Keratinocyte (primary cell): ENCODE results near the gene BRF1. TPM values are rescaled to one million over a fixed set of nuclear protein-coding genes. Genes with fewer than 3 reads are reported as not detected.

Experiments used
- DNase-seq: peaks from one replicate; pipeline ENCODE4 v3.0.0-alpha.2; 2011; ENCODE audit warnings: low read depth, missing footprints, low spot score
- FAIRE-seq: peaks from 2 replicates; lab custom pipeline; 2011; peaks lifted over from hg19 to GRCh38; lab: Jason Lieb, UNC
- H2AFZ ChIP-seq: 2 replicates; pipeline ENCODE4 v1.6.0; 2012; ENCODE audit warnings: low read length, control low read depth, inconsistent platforms; ENCODE audit not compliant: control insufficient read depth
- H3K27ac ChIP-seq: 2 replicates; pipeline ENCODE4 v1.5.1; 2011; ENCODE audit warnings: low read length; ENCODE audit not compliant: control insufficient read depth, insufficient read depth
- H3K27me3 ChIP-seq: 3 replicates; pipeline ENCODE4 v1.6.0; 2011; ENCODE audit warnings: low read length; ENCODE audit not compliant: control insufficient read depth, insufficient read depth; ENCODE audit errors: extremely low read depth
- H3K36me3 ChIP-seq, 2 experiments: 2 replicates in 1 of 2; 3 replicates in 1 of 2; pipeline ENCODE4 v1.5.1; 2011; ENCODE audit warnings: low read length in 2 of 2, mild to moderate bottlenecking in 1 of 2; ENCODE audit not compliant: control insufficient read depth in 2 of 2, insufficient read depth in 2 of 2; ENCODE audit errors: extremely low read depth in 1 of 2
- H3K4me1 ChIP-seq: 3 replicates; pipeline ENCODE4 v1.5.1; 2011; ENCODE audit warnings: low read length; ENCODE audit not compliant: control insufficient read depth, insufficient read depth; ENCODE audit errors: extremely low read depth
- H3K4me2 ChIP-seq: 3 replicates; pipeline ENCODE4 v1.6.0; 2011; ENCODE audit warnings: low read depth, low read length; ENCODE audit not compliant: control insufficient read depth, insufficient read depth; ENCODE audit errors: extremely low read depth
- H3K4me3 ChIP-seq, 3 experiments: fragments of 200-600 bp in 1 of 3; sonication (generic) in 1 of 3; 2 replicates in 2 of 3; 3 replicates in 1 of 3; pipeline ENCODE4 v1.5.1; 2011 to 2016; ENCODE audit warnings: low read length in 3 of 3, mild to moderate bottlenecking in 3 of 3, control low read depth in 2 of 3, inconsistent platforms in 1 of 3, low read depth in 1 of 3, mixed read lengths in 1 of 3, mixed run types in 1 of 3, moderate library complexity in 1 of 3; ENCODE audit not compliant: control insufficient read depth in 2 of 3, insufficient read depth in 2 of 3; ENCODE audit errors: extremely low read depth in 1 of 3
- H3K79me2 ChIP-seq: 2 replicates; pipeline ENCODE4 v1.6.0; 2012; ENCODE audit warnings: low read length; ENCODE audit not compliant: control insufficient read depth, insufficient read depth
- H3K9ac ChIP-seq: 3 replicates; pipeline ENCODE4 v1.6.0; 2011; ENCODE audit warnings: low read length; ENCODE audit not compliant: control insufficient read depth, insufficient read depth; ENCODE audit errors: extremely low read depth
- H3K9me1 ChIP-seq: 3 replicates; pipeline ENCODE4 v1.6.0; 2011; ENCODE audit warnings: low read length; ENCODE audit not compliant: control insufficient read depth, insufficient read depth; ENCODE audit errors: extremely low read depth
- H3K9me3 ChIP-seq: 2 replicates; pipeline ENCODE4 v1.5.1; 2012; ENCODE audit warnings: low read depth, low read length; ENCODE audit not compliant: control insufficient read depth
- H4K20me1 ChIP-seq: 3 replicates; pipeline ENCODE4 v1.6.0; 2011; ENCODE audit warnings: low read length; ENCODE audit not compliant: control insufficient read depth, insufficient read depth; ENCODE audit errors: extremely low read depth
- CTCF ChIP-seq, 3 experiments: IDR thresholded peaks in 1 of 3; conservative IDR thresholded peaks in 1 of 3; optimal IDR thresholded peaks in 1 of 3; 2 replicates in 2 of 3; 3 replicates in 1 of 3; pipeline versions ENCODE3 to v1.5.1; 2011; ENCODE audit warnings: low read length in 3 of 3, mild to moderate bottlenecking in 3 of 3, moderate library complexity in 2 of 3, control low read depth in 1 of 3, inconsistent platforms in 1 of 3; ENCODE audit not compliant: insufficient read depth in 2 of 3; ENCODE audit errors: extremely low read depth in 1 of 3
- EZH2 ChIP-seq: IDR thresholded peaks from one replicate; pipeline ENCODE4 v1.6.1; 2012; ENCODE audit warnings: inconsistent platforms, mild to moderate bottlenecking, low read length, moderate library complexity
- dilution Hi-C: fragments of 300-500 bp; cut with MboI; formaldehyde crosslinking; loops from one replicate; pipeline ENCODE4 v1.7.0; 2020; ENCODE audit warnings: low sequenced_read_pairs; ENCODE audit not compliant: extremely low pct_ligation_motif_present
- polyA plus RNA-seq, 5 experiments: library from polyadenylated mRNA; depleted of rRNA in 3 of 5; stranded (reverse) in 3 of 5; stranded (forward) in 1 of 5; unstranded in 1 of 5; fragments of >200 nt; gene quantifications; 1 replicate in 1 of 5; 2 replicates in 3 of 5; 3 replicates in 1 of 5; pipeline versions ENCODE4 v1.2.1 to v1.2.3, GENCODE V29; 2011 to 2012; ENCODE audit warnings: missing spikeins in 2 of 5, low read depth in 1 of 5, low replicate concordance in 1 of 5

The BRF1 gene
- polyA plus RNA-seq, 1 donor (not counting 4 experiments of a cell fraction or from before 2014, with no cell fraction given) = 6.5 TPM

GRCh38 chr14:105337433-105337832 is 36.6 kb upstream of the BRF1 start:
- Histone ChIP-seq H3K4me1 (no peaks in the 10 kb centered on the region), H3K9ac (no peak overlapping the region), H4K20me1 (peaks cover 4% of the 10 kb centered on the region), H3K79me2 (peaks cover 10% of the 10 kb centered on the region), H3K36me3 (no peaks in the 10 kb centered on the region), H3K4me3 (no peak overlapping the region), H3K9me1 (no peaks in the 10 kb centered on the region), H2AFZ (no peak overlapping the region), H3K4me2 (no peak overlapping the region), H3K9me3 (no peaks in the 10 kb centered on the region), H3K27me3 (no peaks in the 10 kb centered on the region), H3K27ac (no peak overlapping the region)
- dilution Hi-C loops = no loop called here
- TF ChIP-seq EZH2 = no peak
- TF ChIP-seq CTCF (optimal IDR thresholded peaks at IDR 0.05 in 1 of 3, IDR thresholded peaks at IDR 0.05 in 1 of 3, conservative IDR thresholded peaks at IDR 0.05 in 1 of 3; ENCODE audit: extremely low read depth in 1 of 3, insufficient read depth in 2 of 3, low read length in 3 of 3) = no peak
- no peak for DNase-seq
- no peak for FAIRE-seq

GRCh38 chr14:105336477-105337287 is 35.9 kb upstream of the BRF1 start:
- no peaks in the 10 kb centered on the region for H3K4me1 ChIP-seq
- H3K9ac ChIP-seq = no peak overlapping the region
- no peaks in the 10 kb centered on the region for H3K9me3 ChIP-seq
- no peaks in the 10 kb centered on the region for H3K27me3 ChIP-seq
- H3K9me1 ChIP-seq = no peaks in the 10 kb centered on the region
- no peak overlapping the region for H2AFZ ChIP-seq
- H3K27ac ChIP-seq = no peak overlapping the region
- no peak for FAIRE-seq
- H3K4me2 ChIP-seq = no peak overlapping the region
- no peak for DNase-seq
- H3K36me3 ChIP-seq = no peaks in the 10 kb centered on the region
- dilution Hi-C loops = no loop called here
- H4K20me1 ChIP-seq = peaks cover 4% of the 10 kb centered on the region
- no peak for TF ChIP-seq CTCF (optimal IDR thresholded peaks at IDR 0.05 in 1 of 3, IDR thresholded peaks at IDR 0.05 in 1 of 3, conservative IDR thresholded peaks at IDR 0.05 in 1 of 3; ENCODE audit: extremely low read depth in 1 of 3, insufficient read depth in 2 of 3, low read length in 3 of 3)
- TF ChIP-seq EZH2 = no peak
- H3K79me2 ChIP-seq = peaks cover 14% of the 10 kb centered on the region
- H3K4me3 ChIP-seq = no peak overlapping the region
